HepG2 (cell line): ENCODE data around the gene LIMCH1. TPM values are rescaled to one million over a fixed set of nuclear protein-coding genes. Genes with fewer than 3 reads are reported as not detected.

Source experiments
- ATAC-seq: fragments of 200-7000 bp; cut with Tn5 transposase; 3 replicates; pipeline ENCODE4 v1.9.1; 2020; ENCODE audit warnings: mild to moderate bottlenecking, moderate library complexity
- BruUV-seq: library from RNA; stranded (reverse); fragments of 400-500 nt; replicated peaks from 2 replicates; lab custom pipeline; 2021; lab: Mats Ljungman, UMichigan
- CTCF ChIA-PET: fragments of 300-600 bp; formaldehyde crosslinking; extraction: SDS; loops from one replicate; lab custom pipeline; 2021; ENCODE audit warnings: low total read pairs, inconsistent platforms, low intra/inter-chr PET ratio; lab: Yijun Ruan, JAX
- POLR2A ChIA-PET: fragments of 350-600 bp; sonication (Branson Sonifier 250); formaldehyde crosslinking; loops from one replicate; lab custom pipeline; 2020; ENCODE audit warnings: antibody characterized with exemption, inconsistent platforms; lab: Yijun Ruan, JAX
- DNase-seq: peaks from one replicate; pipeline ENCODE4 v3.0.0-alpha.2; 2015; ENCODE audit warnings: low spot score
- FAIRE-seq: peaks from 3 replicates; lab custom pipeline; 2011; peaks lifted over from hg19 to GRCh38; lab: Jason Lieb, UNC
- H2AFZ ChIP-seq: one replicate; pipeline ENCODE4 v1.6.1; 2011; ENCODE audit warnings: low read length, inconsistent platforms
- H3K27ac ChIP-seq: fragments of 300-600 bp; 3 replicates; pipeline ENCODE4 v1.8.0; 2011; ENCODE audit warnings: mixed run types, mild to moderate bottlenecking, mixed read lengths, low read length, inconsistent platforms; ENCODE audit not compliant: insufficient read depth; ENCODE audit errors: extremely low read length
- H3K27me3 ChIP-seq, 2 experiments: fragments of 200-600 bp in 1 of 2; 2 replicates in 1 of 2; 3 replicates in 1 of 2; pipeline versions ENCODE4 v1.6.0 to v1.8.0; 2011; ENCODE audit warnings: low read length in 2 of 2, mild to moderate bottlenecking in 2 of 2, moderate library complexity in 2 of 2, inconsistent platforms in 1 of 2; ENCODE audit not compliant: insufficient read depth in 2 of 2, control insufficient read depth in 1 of 2
- H3K36me3 ChIP-seq, 2 experiments: fragments of 200-600 bp in 1 of 2; replicated peaks in 1 of 2; 2 replicates in 1 of 2; 3 replicates in 1 of 2; pipeline versions ENCODE4 v1.5.1 to v1.8.0; 2011; ENCODE audit warnings: low read length in 2 of 2, inconsistent platforms in 1 of 2; ENCODE audit not compliant: insufficient read depth in 2 of 2, control insufficient read depth in 1 of 2
- H3K4me1 ChIP-seq: 2 replicates; pipeline ENCODE4 v1.5.1; 2012; ENCODE audit warnings: low read length, inconsistent platforms; ENCODE audit not compliant: insufficient read depth
- H3K4me2 ChIP-seq: 2 replicates; pipeline ENCODE4 v1.6.0; 2011; ENCODE audit warnings: low read depth, low read length, inconsistent platforms
- H3K4me3 ChIP-seq, 3 experiments: fragments of 200-600 bp in 1 of 3; sonication (generic), shearing (Covaris generic) in 1 of 3; replicated peaks in 1 of 3; 2 replicates each; pipeline ENCODE4 v1.5.1; 2011 to 2016; ENCODE audit warnings: low read length in 3 of 3, inconsistent platforms in 2 of 3, low read depth in 2 of 3, mild to moderate bottlenecking in 2 of 3, control low read depth in 1 of 3, mixed read lengths in 1 of 3; ENCODE audit not compliant: insufficient read depth in 1 of 3
- H3K79me2 ChIP-seq: one replicate; pipeline ENCODE4 v1.6.1; 2011; ENCODE audit warnings: low read length, inconsistent platforms; ENCODE audit not compliant: insufficient read depth
- H3K9ac ChIP-seq: 2 replicates; pipeline ENCODE4 v1.6.0; 2011; ENCODE audit warnings: mild to moderate bottlenecking, low read depth, low read length, inconsistent platforms; ENCODE audit not compliant: insufficient read depth
- H3K9me3 ChIP-seq: 2 replicates; pipeline ENCODE4 v1.5.1; 2012; ENCODE audit warnings: mild to moderate bottlenecking, low read length
- H4K20me1 ChIP-seq: 2 replicates; pipeline ENCODE4 v1.6.0; 2011; ENCODE audit warnings: inconsistent platforms, mild to moderate bottlenecking, low read length, moderate library complexity; ENCODE audit not compliant: insufficient read depth
- DPF2 ChIP-seq: sonication (generic); formaldehyde crosslinking; IDR thresholded peaks from 2 replicates; pipeline ENCODE4 v1.4.0; 2020; ENCODE audit warnings: mild to moderate bottlenecking, low read depth, missing genetic modification reagents, borderline replicate concordance
- SAFB2 ChIP-seq: sonication (generic); formaldehyde crosslinking; IDR thresholded peaks from 2 replicates; pipeline ENCODE4 v1.5.1; 2020; ENCODE audit warnings: missing genetic modification reagents, low read depth, mild to moderate bottlenecking, borderline replicate concordance
- TP53 ChIP-seq: sonication (generic); formaldehyde crosslinking; conservative IDR thresholded peaks from 2 replicates; pipeline ENCODE4 v1.4.0; 2020; ENCODE audit warnings: missing genetic modification reagents
- ZNF232 ChIP-seq: sonication (generic); formaldehyde crosslinking; IDR thresholded peaks from 2 replicates; pipeline ENCODE4 v1.4.0; 2020; ENCODE audit warnings: missing genetic modification reagents, borderline replicate concordance
- ZNF274 ChIP-seq: sonication (generic); formaldehyde crosslinking; IDR thresholded peaks from 2 replicates; pipeline ENCODE4 v1.5.1; 2020; ENCODE audit warnings: mild to moderate bottlenecking, missing genetic modification reagents
- ZNF607 ChIP-seq: sonication (generic); formaldehyde crosslinking; IDR thresholded peaks from 2 replicates; pipeline ENCODE4 v1.5.1; 2020; ENCODE audit warnings: missing genetic modification reagents, mild to moderate bottlenecking, borderline replicate concordance
- in situ Hi-C: cut with HindIII; loops from 2 replicates; pipeline ENCODE4 v1.10.0; 2017; ENCODE audit warnings: low pct_unique_long_range_greater_than_20kb; ENCODE audit not compliant: extremely low pct_ligation_motif_present
- intact Hi-C: fragments of 100-400 bp; cut with micrococcal nuclease; formaldehyde crosslinking; loops from one replicate; pipeline ENCODE4 v1.10.0; 2022; ENCODE audit not compliant: unreplicated experiment
- polyA plus RNA-seq, 8 experiments: library from polyadenylated mRNA; depleted of rRNA in 3 of 8; stranded (reverse) in 7 of 8; unstranded in 1 of 8; fragments of >200 nt; fragmentation: Illumina TruSeq in 4 of 8; extraction: Trizol in 4 of 8; gene quantifications; 2 replicates each; pipeline versions ENCODE4 v1.2.1 to v1.2.3, GENCODE V29; 2011 to 2016; ENCODE audit warnings: low read depth in 4 of 8, missing spikeins in 1 of 8, mixed read lengths in 1 of 8; ENCODE audit not compliant: insufficient read depth in 1 of 8
- total RNA-seq, 5 experiments: library from RNA; depleted of rRNA; stranded (reverse); fragments of >200 nt; fragmentation: Illumina TruSeq; extraction: Trizol; gene quantifications; 2 replicates each; pipeline ENCODE4 v1.2.3, GENCODE V29; 2016; ENCODE audit warnings: low read depth in 1 of 5
- TF ChIP-seq, protein P1 (sequence below): sonication (generic); formaldehyde crosslinking; IDR thresholded peaks from 2 replicates; pipeline ENCODE4 v1.4.0; 2020; ENCODE audit warnings: mild to moderate bottlenecking, missing genetic modification reagents

Gene LIMCH1
- total and polyA plus RNA-seq, 2 of the 13 experiments (the other 11 are each of a cell fraction or from before 2014, with no cell fraction given), result 0.04 TPM; not detected in 1

DNA sequence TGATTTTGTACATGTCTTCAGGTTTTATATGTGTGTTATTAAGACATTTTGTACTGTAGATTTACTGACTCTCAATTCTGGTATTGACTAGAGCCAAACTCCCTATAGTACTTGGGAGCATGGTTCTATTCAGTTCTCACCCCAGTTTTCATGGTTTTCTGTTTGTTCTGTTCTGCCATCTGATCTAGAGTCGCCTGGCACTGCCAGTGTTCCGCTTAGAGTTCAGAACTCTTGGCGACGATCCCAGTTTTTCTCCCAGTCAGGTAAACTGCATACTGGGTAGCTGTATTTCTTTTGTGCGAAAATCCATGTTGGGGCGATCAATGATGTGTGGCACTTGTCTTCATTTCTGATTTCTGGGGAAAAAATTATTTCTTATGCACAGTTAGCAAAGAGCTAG lies 132.6 kb downstream of the LIMCH1 start (continued):
- TF ChIP-seq ZNF274 (CRISPR knock-in tag) (no peak), TP53 (CRISPR knock-in tag) (no peak), SAFB2 (CRISPR knock-in tag) (no peak), DPF2 (CRISPR knock-in tag) (no peak)
- TF ChIP-seq, protein P1, sequence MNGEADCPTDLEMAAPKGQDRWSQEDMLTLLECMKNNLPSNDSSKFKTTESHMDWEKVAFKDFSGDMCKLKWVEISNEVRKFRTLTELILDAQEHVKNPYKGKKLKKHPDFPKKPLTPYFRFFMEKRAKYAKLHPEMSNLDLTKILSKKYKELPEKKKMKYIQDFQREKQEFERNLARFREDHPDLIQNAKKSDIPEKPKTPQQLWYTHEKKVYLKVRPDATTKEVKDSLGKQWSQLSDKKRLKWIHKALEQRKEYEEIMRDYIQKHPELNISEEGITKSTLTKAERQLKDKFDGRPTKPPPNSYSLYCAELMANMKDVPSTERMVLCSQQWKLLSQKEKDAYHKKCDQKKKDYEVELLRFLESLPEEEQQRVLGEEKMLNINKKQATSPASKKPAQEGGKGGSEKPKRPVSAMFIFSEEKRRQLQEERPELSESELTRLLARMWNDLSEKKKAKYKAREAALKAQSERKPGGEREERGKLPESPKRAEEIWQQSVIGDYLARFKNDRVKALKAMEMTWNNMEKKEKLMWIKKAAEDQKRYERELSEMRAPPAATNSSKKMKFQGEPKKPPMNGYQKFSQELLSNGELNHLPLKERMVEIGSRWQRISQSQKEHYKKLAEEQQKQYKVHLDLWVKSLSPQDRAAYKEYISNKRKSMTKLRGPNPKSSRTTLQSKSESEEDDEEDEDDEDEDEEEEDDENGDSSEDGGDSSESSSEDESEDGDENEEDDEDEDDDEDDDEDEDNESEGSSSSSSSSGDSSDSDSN (CRISPR knock-in tag), result no peak
- TF ChIP-seq, all 625 proteins: peak for 0

DNA sequence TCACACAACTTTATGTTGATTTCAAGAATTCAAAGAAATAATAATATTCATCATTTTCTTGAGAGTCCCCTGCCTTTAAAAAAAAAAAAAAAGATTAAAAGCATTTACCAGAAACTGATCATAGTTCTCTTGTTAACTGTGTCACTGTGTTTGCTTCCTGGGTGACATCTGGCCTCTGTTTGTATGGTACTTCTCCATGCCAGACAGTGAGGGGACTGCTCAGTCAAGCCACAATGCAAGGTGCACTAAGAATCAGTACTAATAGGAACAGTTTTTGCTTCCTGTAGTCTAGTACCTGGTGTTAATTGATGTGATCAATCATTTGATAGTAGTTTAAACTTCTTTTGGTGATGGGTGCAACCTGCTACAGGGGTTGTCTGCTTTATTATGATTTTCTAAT lies 133.0 kb downstream of the LIMCH1 start:
- Histone ChIP-seq H3K9ac (no peak overlapping the region), H3K79me2 (no peaks in the 10 kb centered on the region), H2AFZ (no peak overlapping the region), H4K20me1 (no peaks in the 10 kb centered on the region), H3K4me3 (no peak overlapping the region), H3K36me3 (no peaks in the 10 kb centered on the region), H3K27me3 (no peaks in the 10 kb centered on the region; a peak in 1 of 5 replicates), H3K9me3 (no peaks in the 10 kb centered on the region), H3K4me1 (no peaks in the 10 kb centered on the region), H3K27ac (no peak overlapping the region), H3K4me2 (no peak overlapping the region)
- CTCF ChIA-PET, result no interaction called here
- ATAC-seq, result no peak
- DNase-seq, result no peak
- POLR2A ChIA-PET, result no interaction called here
- no peak for FAIRE-seq
- BruUV-seq, result no TSS peak
- no peak for TF ChIP-seq ZNF607 (CRISPR knock-in tag)
- TF ChIP-seq ZNF232, result no peak
- in situ Hi-C loops, result no loop called here
- intact Hi-C loops, result no loop called here
